ENCODE measurements around the gene FAM187B. TPM values are rescaled to one million over a fixed set of nuclear protein-coding genes. Genes with fewer than 3 reads are reported as not detected.
"Not testable (repeated sequence)": the region's sequence is repeated elsewhere in the genome, so short reads cannot be mapped to it uniquely, and the experiment has no call there.

FAM187B gene
- total RNA-seq, 1 donor from 2014 or later, result not detected

DNA sequence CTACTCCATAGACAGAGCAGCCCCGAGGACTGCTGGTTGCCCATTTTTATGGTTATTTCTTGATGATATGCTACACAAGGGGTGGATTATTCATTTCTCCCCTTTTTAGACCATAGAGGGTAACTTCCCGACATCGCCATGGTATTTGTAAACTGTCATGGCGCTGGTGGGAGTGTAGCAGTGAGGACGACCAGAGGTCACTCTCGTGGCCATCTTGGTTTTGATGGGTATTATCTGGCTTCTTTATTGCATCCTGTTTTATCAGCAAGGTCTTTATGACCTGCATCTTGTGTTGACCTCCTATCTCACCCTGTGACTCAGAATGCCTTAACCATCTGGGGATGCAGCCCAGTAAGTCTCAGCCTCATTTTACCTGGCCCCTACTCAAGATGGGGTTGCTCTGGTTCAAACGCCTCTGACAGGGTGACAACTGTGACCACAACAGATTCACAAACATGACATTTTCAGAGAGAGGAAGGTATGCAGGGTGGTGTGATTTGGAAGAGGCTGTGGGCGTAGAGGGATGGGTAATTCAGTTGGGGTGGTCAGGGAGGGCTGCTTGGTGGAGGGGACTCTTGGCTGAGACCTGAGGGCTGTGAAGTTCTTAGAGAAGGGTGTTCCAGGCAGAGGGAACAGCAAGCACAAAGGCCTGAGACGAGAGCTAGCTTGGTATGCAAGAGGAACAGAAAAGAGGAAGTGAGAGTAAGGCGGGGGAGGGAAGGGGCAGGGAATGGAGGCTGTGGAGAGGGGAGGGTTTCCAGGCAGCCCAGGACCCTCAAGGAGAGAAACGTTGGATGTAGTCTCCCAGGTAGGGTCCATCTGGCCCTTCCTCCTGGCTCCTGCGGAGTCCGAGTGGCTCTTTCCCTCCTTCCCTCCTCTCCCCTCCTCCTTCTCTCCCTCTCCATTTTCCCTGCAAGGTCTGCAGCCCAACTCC is 23.5 kb downstream of the FAM187B start:
- no peak for DNase-seq (ENCODE audit: low read depth)
- no peaks in the 10 kb centered on the region for H3K36me3 ChIP-seq (ENCODE audit: control insufficient read depth, insufficient read depth, low read length)
- peaks cover 8% of the 10 kb centered on the region for H3K27me3 ChIP-seq (ENCODE audit: control insufficient read depth, insufficient read depth, low read length)
- H3K4me3 ChIP-seq (ENCODE audit: low read depth, low read length), result no peak overlapping the region
- TF ChIP-seq, protein P1, sequence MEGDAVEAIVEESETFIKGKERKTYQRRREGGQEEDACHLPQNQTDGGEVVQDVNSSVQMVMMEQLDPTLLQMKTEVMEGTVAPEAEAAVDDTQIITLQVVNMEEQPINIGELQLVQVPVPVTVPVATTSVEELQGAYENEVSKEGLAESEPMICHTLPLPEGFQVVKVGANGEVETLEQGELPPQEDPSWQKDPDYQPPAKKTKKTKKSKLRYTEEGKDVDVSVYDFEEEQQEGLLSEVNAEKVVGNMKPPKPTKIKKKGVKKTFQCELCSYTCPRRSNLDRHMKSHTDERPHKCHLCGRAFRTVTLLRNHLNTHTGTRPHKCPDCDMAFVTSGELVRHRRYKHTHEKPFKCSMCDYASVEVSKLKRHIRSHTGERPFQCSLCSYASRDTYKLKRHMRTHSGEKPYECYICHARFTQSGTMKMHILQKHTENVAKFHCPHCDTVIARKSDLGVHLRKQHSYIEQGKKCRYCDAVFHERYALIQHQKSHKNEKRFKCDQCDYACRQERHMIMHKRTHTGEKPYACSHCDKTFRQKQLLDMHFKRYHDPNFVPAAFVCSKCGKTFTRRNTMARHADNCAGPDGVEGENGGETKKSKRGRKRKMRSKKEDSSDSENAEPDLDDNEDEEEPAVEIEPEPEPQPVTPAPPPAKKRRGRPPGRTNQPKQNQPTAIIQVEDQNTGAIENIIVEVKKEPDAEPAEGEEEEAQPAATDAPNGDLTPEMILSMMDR (IDR thresholded peaks at IDR 0.05; ENCODE audit: insufficient read depth, low read length, poor library complexity, severe bottlenecking), result no peak

DNA sequence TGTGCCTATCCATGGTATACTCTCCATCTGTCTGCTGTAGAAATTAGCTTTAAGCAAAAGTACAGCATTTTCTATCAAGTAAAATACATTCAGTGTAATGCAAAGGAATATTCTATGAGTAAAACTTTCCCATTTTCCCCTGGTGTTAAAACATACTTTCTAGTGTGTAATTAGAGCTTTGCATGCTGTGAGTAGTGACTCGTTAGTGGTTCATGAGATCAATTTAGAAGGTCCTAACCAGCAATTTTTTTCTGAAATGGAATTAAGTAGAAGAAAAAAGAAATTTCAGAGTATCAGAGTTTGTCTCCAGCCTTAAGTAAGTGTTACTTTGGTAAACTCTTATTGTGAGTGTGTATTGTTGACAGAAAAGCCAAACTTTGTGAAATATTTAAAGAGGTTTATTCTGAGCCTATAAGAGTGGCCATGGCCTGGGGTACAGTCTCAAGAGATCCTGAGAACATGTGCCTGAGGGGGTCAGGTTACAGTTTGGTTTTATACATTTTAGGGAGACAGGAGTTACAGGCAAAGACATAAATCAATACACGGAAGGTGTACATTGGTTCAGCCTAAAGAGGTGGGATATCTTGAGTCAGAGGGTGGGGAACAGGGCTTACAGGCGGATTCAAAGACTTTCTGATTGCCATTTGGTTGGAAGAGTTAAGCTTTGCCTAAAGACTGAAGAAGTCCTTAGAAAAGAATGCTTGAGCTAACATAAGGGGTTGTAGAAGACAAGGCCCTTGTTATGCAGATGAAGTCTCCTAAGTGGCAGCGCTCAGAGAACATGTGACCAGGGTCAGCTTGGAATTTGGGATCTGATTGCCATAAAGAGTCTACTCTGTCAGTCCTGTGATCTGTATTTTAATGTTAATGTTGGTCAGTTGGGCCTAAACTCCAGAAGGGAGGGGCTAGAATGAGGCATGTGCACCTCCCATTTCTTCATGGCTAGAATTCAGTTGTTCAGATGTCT is 25.5 kb downstream of the FAM187B start:
- H3K4me3 ChIP-seq (ENCODE audit: low read depth, low read length), result no peak overlapping the region
- peaks cover 8% of the 10 kb centered on the region for H3K27me3 ChIP-seq (ENCODE audit: control insufficient read depth, insufficient read depth, low read length)
- H3K36me3 ChIP-seq (ENCODE audit: control insufficient read depth, insufficient read depth, low read length), result no peaks in the 10 kb centered on the region
- TF ChIP-seq, protein P1 (IDR thresholded peaks at IDR 0.05; ENCODE audit: insufficient read depth, low read length, poor library complexity, severe bottlenecking), result no peak
- DNase-seq (ENCODE audit: low read depth), result no peak

DNA sequence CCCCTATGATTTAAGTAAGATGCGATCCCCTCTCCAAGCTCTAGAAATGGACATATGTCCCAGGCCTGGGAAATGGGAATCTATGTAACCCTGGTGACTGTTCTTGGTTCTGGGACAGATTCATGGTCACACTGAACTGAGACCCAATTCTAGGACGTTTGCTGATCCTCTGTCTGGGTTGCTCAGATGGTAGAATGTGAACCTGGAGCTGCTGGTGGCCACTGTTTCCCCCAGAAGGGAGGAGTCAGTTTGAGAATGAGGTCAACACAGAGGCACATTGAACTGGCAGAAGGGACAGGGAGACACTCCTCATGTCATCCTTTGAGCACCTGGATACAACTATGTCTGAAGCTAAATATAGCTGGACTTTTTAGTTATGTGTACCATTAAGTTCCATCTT is 29.1 kb downstream of the FAM187B start:
- DNase-seq (ENCODE audit: low read depth), result no peak
- Histone ChIP-seq H3K4me3 (ENCODE audit: low read depth, low read length) (no peak overlapping the region), H3K36me3 (ENCODE audit: control insufficient read depth, insufficient read depth, low read length) (no peaks in the 10 kb centered on the region), H3K27me3 (ENCODE audit: control insufficient read depth, insufficient read depth, low read length) (peaks cover 6% of the 10 kb centered on the region)
- TF ChIP-seq, protein P1 (IDR thresholded peaks at IDR 0.05; ENCODE audit: insufficient read depth, low read length, poor library complexity, severe bottlenecking), result no peak

DNA sequence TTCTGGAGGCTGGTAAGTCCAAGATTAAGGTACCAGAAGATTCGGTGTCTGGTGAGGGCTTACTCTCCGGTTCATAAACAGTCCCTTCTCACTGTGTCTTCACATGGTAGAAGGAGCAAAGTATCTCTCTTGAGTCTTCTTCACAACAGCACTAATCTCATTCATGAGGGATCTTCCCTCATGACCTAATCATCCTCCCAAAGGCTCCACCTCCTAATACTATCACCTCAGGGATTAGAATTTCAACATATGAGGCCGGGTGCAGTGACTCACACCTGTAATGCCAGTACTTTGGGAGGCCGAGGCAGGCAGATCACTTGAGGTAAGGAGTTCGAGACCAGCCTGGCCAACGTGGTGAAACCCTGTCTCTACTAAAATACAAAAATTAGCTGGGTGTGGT is 31.7 kb downstream of the FAM187B start:
- not testable (repeated sequence) for H3K36me3 ChIP-seq (ENCODE audit: control insufficient read depth, insufficient read depth, low read length); DNase-seq (ENCODE audit: low read depth); H3K27me3 ChIP-seq (ENCODE audit: control insufficient read depth, insufficient read depth, low read length); H3K4me3 ChIP-seq (ENCODE audit: low read depth, low read length)

DNA sequence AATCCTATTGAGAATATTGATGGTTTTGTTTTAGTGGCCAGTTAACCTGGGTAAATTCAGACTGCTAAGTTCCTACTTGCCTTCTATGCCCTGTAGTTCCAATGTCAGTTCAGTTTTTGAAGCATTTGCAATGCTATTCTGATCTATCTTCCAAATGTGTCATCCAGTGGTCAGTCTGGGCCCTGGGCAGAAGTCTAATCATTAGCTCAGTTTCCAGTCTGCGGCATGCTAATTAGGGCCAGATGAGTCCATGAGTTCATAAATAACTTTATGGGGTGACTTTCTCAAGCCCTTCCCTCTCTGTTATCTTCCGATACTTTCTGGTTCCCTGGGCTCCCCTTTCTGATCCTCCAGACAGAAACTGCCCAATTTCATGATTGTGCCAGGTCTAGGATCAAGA is 32.7 kb downstream of the FAM187B start:
- no peaks in the 10 kb centered on the region for H3K36me3 ChIP-seq (ENCODE audit: control insufficient read depth, insufficient read depth, low read length)
- DNase-seq (ENCODE audit: low read depth), result peak; percentile 57
- TF ChIP-seq, protein P1 (IDR thresholded peaks at IDR 0.05; ENCODE audit: insufficient read depth, low read length, poor library complexity, severe bottlenecking), result no peak
- peaks cover 3% of the 10 kb centered on the region for H3K27me3 ChIP-seq (ENCODE audit: control insufficient read depth, insufficient read depth, low read length)
- H3K4me3 ChIP-seq (ENCODE audit: low read depth, low read length), result no peak overlapping the region
